Keratinocyte (primary cell): ENCODE results near the gene KRT81. TPM values are rescaled to one million over a fixed set of nuclear protein-coding genes. Genes with fewer than 3 reads are reported as not detected.

Source experiments
- DNase-seq: peaks from one replicate; pipeline ENCODE4 v3.0.0-alpha.2; 2011; ENCODE audit warnings: low read depth, missing footprints, low spot score
- FAIRE-seq: peaks from 2 replicates; lab custom pipeline; 2011; peaks lifted over from hg19 to GRCh38; lab: Jason Lieb, UNC
- H2AFZ ChIP-seq: 2 replicates; pipeline ENCODE4 v1.6.0; 2012; ENCODE audit warnings: low read length, control low read depth, inconsistent platforms; ENCODE audit not compliant: control insufficient read depth
- H3K27ac ChIP-seq: 2 replicates; pipeline ENCODE4 v1.5.1; 2011; ENCODE audit warnings: low read length; ENCODE audit not compliant: control insufficient read depth, insufficient read depth
- H3K27me3 ChIP-seq: 3 replicates; pipeline ENCODE4 v1.6.0; 2011; ENCODE audit warnings: low read length; ENCODE audit not compliant: control insufficient read depth, insufficient read depth; ENCODE audit errors: extremely low read depth
- H3K36me3 ChIP-seq, 2 experiments: 2 replicates in 1 of 2; 3 replicates in 1 of 2; pipeline ENCODE4 v1.5.1; 2011; ENCODE audit warnings: low read length in 2 of 2, mild to moderate bottlenecking in 1 of 2; ENCODE audit not compliant: control insufficient read depth in 2 of 2, insufficient read depth in 2 of 2; ENCODE audit errors: extremely low read depth in 1 of 2
- H3K4me1 ChIP-seq: 3 replicates; pipeline ENCODE4 v1.5.1; 2011; ENCODE audit warnings: low read length; ENCODE audit not compliant: control insufficient read depth, insufficient read depth; ENCODE audit errors: extremely low read depth
- H3K4me2 ChIP-seq: 3 replicates; pipeline ENCODE4 v1.6.0; 2011; ENCODE audit warnings: low read depth, low read length; ENCODE audit not compliant: control insufficient read depth, insufficient read depth; ENCODE audit errors: extremely low read depth
- H3K4me3 ChIP-seq, 3 experiments: fragments of 200-600 bp in 1 of 3; sonication (generic) in 1 of 3; 2 replicates in 2 of 3; 3 replicates in 1 of 3; pipeline ENCODE4 v1.5.1; 2011 to 2016; ENCODE audit warnings: low read length in 3 of 3, mild to moderate bottlenecking in 3 of 3, control low read depth in 2 of 3, inconsistent platforms in 1 of 3, low read depth in 1 of 3, mixed read lengths in 1 of 3, mixed run types in 1 of 3, moderate library complexity in 1 of 3; ENCODE audit not compliant: control insufficient read depth in 2 of 3, insufficient read depth in 2 of 3; ENCODE audit errors: extremely low read depth in 1 of 3
- H3K79me2 ChIP-seq: 2 replicates; pipeline ENCODE4 v1.6.0; 2012; ENCODE audit warnings: low read length; ENCODE audit not compliant: control insufficient read depth, insufficient read depth
- H3K9ac ChIP-seq: 3 replicates; pipeline ENCODE4 v1.6.0; 2011; ENCODE audit warnings: low read length; ENCODE audit not compliant: control insufficient read depth, insufficient read depth; ENCODE audit errors: extremely low read depth
- H3K9me1 ChIP-seq: 3 replicates; pipeline ENCODE4 v1.6.0; 2011; ENCODE audit warnings: low read length; ENCODE audit not compliant: control insufficient read depth, insufficient read depth; ENCODE audit errors: extremely low read depth
- H3K9me3 ChIP-seq: 2 replicates; pipeline ENCODE4 v1.5.1; 2012; ENCODE audit warnings: low read depth, low read length; ENCODE audit not compliant: control insufficient read depth
- H4K20me1 ChIP-seq: 3 replicates; pipeline ENCODE4 v1.6.0; 2011; ENCODE audit warnings: low read length; ENCODE audit not compliant: control insufficient read depth, insufficient read depth; ENCODE audit errors: extremely low read depth
- CTCF ChIP-seq, 3 experiments: IDR thresholded peaks in 1 of 3; conservative IDR thresholded peaks in 1 of 3; optimal IDR thresholded peaks in 1 of 3; 2 replicates in 2 of 3; 3 replicates in 1 of 3; pipeline versions ENCODE3 to v1.5.1; 2011; ENCODE audit warnings: low read length in 3 of 3, mild to moderate bottlenecking in 3 of 3, moderate library complexity in 2 of 3, control low read depth in 1 of 3, inconsistent platforms in 1 of 3; ENCODE audit not compliant: insufficient read depth in 2 of 3; ENCODE audit errors: extremely low read depth in 1 of 3
- EZH2 ChIP-seq: IDR thresholded peaks from one replicate; pipeline ENCODE4 v1.6.1; 2012; ENCODE audit warnings: inconsistent platforms, mild to moderate bottlenecking, low read length, moderate library complexity
- dilution Hi-C: fragments of 300-500 bp; cut with MboI; formaldehyde crosslinking; loops from one replicate; pipeline ENCODE4 v1.7.0; 2020; ENCODE audit warnings: low sequenced_read_pairs; ENCODE audit not compliant: extremely low pct_ligation_motif_present
- polyA plus RNA-seq, 5 experiments: library from polyadenylated mRNA; depleted of rRNA in 3 of 5; stranded (reverse) in 3 of 5; stranded (forward) in 1 of 5; unstranded in 1 of 5; fragments of >200 nt; gene quantifications; 1 replicate in 1 of 5; 2 replicates in 3 of 5; 3 replicates in 1 of 5; pipeline versions ENCODE4 v1.2.1 to v1.2.3, GENCODE V29; 2011 to 2012; ENCODE audit warnings: missing spikeins in 2 of 5, low read depth in 1 of 5, low replicate concordance in 1 of 5

KRT81 gene
- polyA plus RNA-seq, 1 donor (not counting 4 experiments of a cell fraction or from before 2014, with no cell fraction given): 0.03 TPM

GRCh38 chr12:52317468-52318052 lies 26.2 kb upstream of the KRT81 start:
- no peaks in the 10 kb centered on the region for H3K4me1 ChIP-seq

GRCh38 chr12:52316701-52317100 lies 25.4 kb upstream of the KRT81 start:
- Histone ChIP-seq H3K4me2 (no peak overlapping the region), H2AFZ (no peak overlapping the region), H3K79me2 (no peaks in the 10 kb centered on the region), H3K4me3 (no peak overlapping the region), H4K20me1 (no peaks in the 10 kb centered on the region), H3K9me3 (no peaks in the 10 kb centered on the region), H3K36me3 (no peaks in the 10 kb centered on the region), H3K27ac (no peak overlapping the region), H3K4me1 (no peaks in the 10 kb centered on the region), H3K27me3 (peaks cover 11% of the 10 kb centered on the region), H3K9me1 (no peaks in the 10 kb centered on the region), H3K9ac (no peak overlapping the region)
- TF ChIP-seq EZH2: no peak
- no peak for TF ChIP-seq CTCF (optimal IDR thresholded peaks at IDR 0.05 in 1 of 3, IDR thresholded peaks at IDR 0.05 in 1 of 3, conservative IDR thresholded peaks at IDR 0.05 in 1 of 3; ENCODE audit: extremely low read depth in 1 of 3, insufficient read depth in 2 of 3, low read length in 3 of 3)
- dilution Hi-C loops: no loop called here
- DNase-seq (no peak), FAIRE-seq (no peak)

More at GRCh38 chr12:52317468-52318052, 26.2 kb upstream of the KRT81 start:
- Histone ChIP-seq H3K36me3 (no peaks in the 10 kb centered on the region), H4K20me1 (no peaks in the 10 kb centered on the region), H3K9ac (no peak overlapping the region), H3K79me2 (no peaks in the 10 kb centered on the region), H3K27me3 (peaks cover 12% of the 10 kb centered on the region), H3K4me3 (no peak overlapping the region), H3K27ac (no peak overlapping the region), H3K9me1 (no peaks in the 10 kb centered on the region), H2AFZ (no peak overlapping the region), H3K4me2 (no peak overlapping the region), H3K9me3 (no peaks in the 10 kb centered on the region)
- dilution Hi-C loops: no loop called here
- no peak for TF ChIP-seq EZH2
- TF ChIP-seq CTCF (optimal IDR thresholded peaks at IDR 0.05 in 1 of 3, IDR thresholded peaks at IDR 0.05 in 1 of 3, conservative IDR thresholded peaks at IDR 0.05 in 1 of 3; ENCODE audit: extremely low read depth in 1 of 3, insufficient read depth in 2 of 3, low read length in 3 of 3): no peak
- FAIRE-seq (no peak), DNase-seq (no peak)
